CD4-positive, alpha-beta T cell (primary cell): Measurements from ENCODE around the gene OBP2A. TPM values are rescaled to one million over a fixed set of nuclear protein-coding genes. Genes with fewer than 3 reads are reported as not detected.

Experiments used
- ATAC-seq: fragments of 200-7000 bp; cut with Tn5 transposase; one replicate; pipeline ENCODE4 v1.10.0; 2022; ENCODE audit warnings: mild to moderate bottlenecking; ENCODE audit not compliant: poor library complexity
- CTCF ChIA-PET: fragments of 350-600 bp; sonication (Branson Sonifier 250); formaldehyde crosslinking; loops from one replicate; lab custom pipeline; 2021; ENCODE audit warnings: antibody characterized with exemption, inconsistent platforms; lab: Charles Lee
- POLR2A ChIA-PET: fragments of 350-600 bp; sonication (Branson Sonifier 250); formaldehyde crosslinking; loops from one replicate; lab custom pipeline; 2021; ENCODE audit warnings: antibody characterized with exemption, inconsistent platforms; lab: Charles Lee
- DNase-seq, 14 experiments: peaks; one replicate each; pipeline ENCODE4 v3.0.0-alpha.2; 2013 to 2020; ENCODE audit warnings: mixed read lengths in 2 of 14
- H3K27ac ChIP-seq, 2 donors: one replicate each; pipeline versions ENCODE4 v1.5.1 to v1.7.0; 2013; ENCODE audit warnings: low read length in 2 of 2, low read depth in 1 of 2, mild to moderate bottlenecking in 1 of 2
- H3K27me3 ChIP-seq, 2 experiments: 1 replicate in 1 of 2; 2 replicates in 1 of 2; pipeline versions ENCODE4 v1.6.1 to v1.7.0; 2013; ENCODE audit warnings: low read length in 2 of 2, control low read depth in 1 of 2, mild to moderate bottlenecking in 1 of 2, moderate library complexity in 1 of 2; ENCODE audit not compliant: insufficient read depth in 2 of 2, control insufficient read depth in 1 of 2
- H3K36me3 ChIP-seq: one replicate; pipeline ENCODE4 v1.6.1; 2013; ENCODE audit warnings: low read length, control low read depth; ENCODE audit not compliant: insufficient read depth
- H3K4me1 ChIP-seq: one replicate; pipeline ENCODE4 v1.6.1; 2013; ENCODE audit warnings: low read length, control low read depth; ENCODE audit not compliant: insufficient read depth
- H3K4me3 ChIP-seq: one replicate; pipeline ENCODE4 v1.5.1; 2013; ENCODE audit warnings: mild to moderate bottlenecking, low read length, moderate library complexity
- H3K9me3 ChIP-seq, 2 experiments: 1 replicate in 1 of 2; 2 replicates in 1 of 2; pipeline versions ENCODE4 v1.6.1 to v1.7.0; 2013; ENCODE audit warnings: low read length in 2 of 2, mild to moderate bottlenecking in 2 of 2, control low read depth in 1 of 2, moderate library complexity in 1 of 2; ENCODE audit not compliant: control insufficient read depth in 1 of 2, insufficient read depth in 1 of 2
- H3K27ac Mint-ChIP-seq: one replicate; pipeline ENCODE4 v1.8.0; 2020; ENCODE audit warnings: mixed read lengths
- H3K27me3 Mint-ChIP-seq: one replicate; pipeline ENCODE4 v1.8.0; 2021; ENCODE audit warnings: mixed read lengths
- H3K36me3 Mint-ChIP-seq: one replicate; pipeline ENCODE4 v1.8.0; 2021; ENCODE audit warnings: low read depth, mixed read lengths
- H3K4me1 Mint-ChIP-seq: one replicate; pipeline ENCODE4 v1.8.0; 2021; ENCODE audit warnings: low read depth, mixed read lengths
- H3K4me3 Mint-ChIP-seq: one replicate; pipeline ENCODE4 v1.8.0; 2020; ENCODE audit warnings: mild to moderate bottlenecking, mixed read lengths
- H3K9me3 Mint-ChIP-seq: one replicate; pipeline ENCODE4 v1.8.0; 2020; ENCODE audit warnings: mixed read lengths
- CTCF ChIP-seq: fragments of 200-600 bp; IDR thresholded peaks from one replicate; pipeline ENCODE4 v1.8.0; 2022; ENCODE audit warnings: antibody characterized with exemption, mild to moderate bottlenecking
- intact Hi-C, 2 experiments: fragments of 100-400 bp; cut with DNase I in 1 of 2; cut with micrococcal nuclease in 1 of 2; formaldehyde crosslinking; loops; one replicate each; pipeline versions ENCODE4 v1.15.1 to v1.9.0; 2023 to 2025; cut with DNase I, micrococcal nuclease
- total RNA-seq, 174 experiments: library from RNA in 2 of 174; stranded (reverse) in 2 of 174; gene quantifications; one replicate each; pipeline ENCODE4 v1.2.3 and lab custom pipeline; 2021 to 2026

Gene OBP2A
- total RNA-seq, 2 experiments from 2014 or later: not detected

GRCh38 chr9:135588886-135589595 is 43.1 kb downstream of the OBP2A start:
- H3K27me3 ChIP-seq: peaks cover 0 to 10% of the 10 kb centered on the region in 2 experiments
- H3K36me3 Mint-ChIP-seq: no peaks in the 10 kb centered on the region
- intact Hi-C loops: no loop called here
- no peak for TF ChIP-seq CTCF
- no peaks in the 10 kb centered on the region for H3K9me3 Mint-ChIP-seq
- no peak overlapping the region for H3K27ac Mint-ChIP-seq
- no peak overlapping the region for H3K4me3 Mint-ChIP-seq
- POLR2A ChIA-PET: no interaction called here
- H3K36me3 ChIP-seq: no peaks in the 10 kb centered on the region
- peaks cover 19% of the 10 kb centered on the region for H3K27me3 Mint-ChIP-seq
- CTCF ChIA-PET: no interaction called here
- no peaks in the 10 kb centered on the region for H3K4me1 ChIP-seq
- H3K4me1 Mint-ChIP-seq: no peaks in the 10 kb centered on the region
- no peak for ATAC-seq
- peak in 1 of 14 experiments; percentile 21 for DNase-seq
- H3K27ac ChIP-seq: no peak overlapping the region
- H3K9me3 ChIP-seq: no peaks in the 10 kb centered on the region
- no peak overlapping the region for H3K4me3 ChIP-seq

- intact Hi-C loops: no loop called here
- POLR2A ChIA-PET: no interaction called here
- DNase-seq: peak in 1 of 14 experiments; percentile 10
These were observed 43.9 kb downstream of the OBP2A start for GRCh38 chr9:135589596-135590485.

More at GRCh38 chr9:135589596-135590485, 43.9 kb downstream of the OBP2A start:
- peaks cover 0 to 8% of the 10 kb centered on the region in 2 experiments for H3K27me3 ChIP-seq
- no peak for ATAC-seq
- no peaks in the 10 kb centered on the region for H3K9me3 ChIP-seq
- no peaks in the 10 kb centered on the region for H3K36me3 ChIP-seq
- peaks cover under 1% of the 10 kb centered on the region for H3K9me3 Mint-ChIP-seq
- no peaks in the 10 kb centered on the region for H3K4me1 ChIP-seq
- CTCF ChIA-PET: no interaction called here
- H3K4me1 Mint-ChIP-seq: no peaks in the 10 kb centered on the region
- no peak for TF ChIP-seq CTCF
- no peak overlapping the region for H3K4me3 Mint-ChIP-seq
- H3K4me3 ChIP-seq: no peak overlapping the region
- no peak overlapping the region for H3K27ac Mint-ChIP-seq
- H3K36me3 Mint-ChIP-seq: no peaks in the 10 kb centered on the region
- H3K27me3 Mint-ChIP-seq: peaks cover 14% of the 10 kb centered on the region
- no peak overlapping the region for H3K27ac ChIP-seq
